Measurements from ENCODE around the gene CPA4. TPM values are rescaled to one million over a fixed set of nuclear protein-coding genes. Genes with fewer than 3 reads are reported as not detected.
"Not testable (repeated sequence)": the region's sequence is repeated elsewhere in the genome, so short reads cannot be mapped to it uniquely, and the experiment has no call there.

CPA4 gene
- total RNA-seq, 1 donor from 2014 or later: not detected

DNA sequence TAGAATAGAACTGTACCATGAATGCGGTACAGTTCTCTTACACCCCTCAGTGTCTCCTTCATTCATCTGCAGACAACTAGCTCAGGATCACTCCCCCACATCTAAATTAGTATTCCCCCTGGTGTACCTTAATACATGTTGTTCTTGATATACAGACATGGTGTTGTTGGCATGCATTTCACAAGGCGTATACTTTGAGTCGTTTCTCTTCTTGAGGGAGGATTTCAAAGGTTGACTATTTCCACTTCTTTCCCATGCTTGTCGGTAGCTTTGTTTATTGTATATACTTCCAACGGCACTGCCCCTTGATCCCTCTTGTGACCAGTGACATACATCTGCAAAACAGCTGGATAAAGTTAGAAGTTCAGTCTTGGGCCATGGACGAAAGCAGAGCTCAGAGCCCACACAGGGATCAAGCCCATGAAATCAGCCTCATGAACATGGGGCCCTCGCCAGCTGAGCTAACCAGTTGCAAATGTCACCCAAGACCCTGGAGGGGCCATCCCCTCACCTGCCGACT, 8.6 kb downstream of the CPA4 start:
- DNase-seq (ENCODE audit: low spot score): no peak

DNA sequence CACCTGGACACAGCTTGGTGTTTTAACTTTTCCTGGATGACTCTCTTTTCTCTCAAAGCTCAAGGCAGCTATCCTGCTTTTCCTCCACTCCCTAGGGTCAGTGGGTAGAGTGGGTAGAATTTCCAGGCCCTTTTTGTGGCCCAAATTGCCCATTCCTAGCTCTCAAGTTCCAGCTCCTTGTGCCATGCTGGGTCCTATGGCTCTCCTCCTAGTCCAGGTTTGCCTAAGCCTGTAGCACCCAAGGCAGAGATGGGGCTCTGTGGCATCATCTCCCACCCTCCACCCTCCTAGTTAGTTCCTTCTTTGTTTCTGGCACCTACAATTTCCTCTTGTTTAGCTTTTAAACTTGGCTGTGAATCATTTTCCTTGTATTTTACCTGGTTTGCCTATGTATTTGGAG, 9.7 kb downstream of the CPA4 start:
- DNase-seq (ENCODE audit: low spot score): no peak

DNA sequence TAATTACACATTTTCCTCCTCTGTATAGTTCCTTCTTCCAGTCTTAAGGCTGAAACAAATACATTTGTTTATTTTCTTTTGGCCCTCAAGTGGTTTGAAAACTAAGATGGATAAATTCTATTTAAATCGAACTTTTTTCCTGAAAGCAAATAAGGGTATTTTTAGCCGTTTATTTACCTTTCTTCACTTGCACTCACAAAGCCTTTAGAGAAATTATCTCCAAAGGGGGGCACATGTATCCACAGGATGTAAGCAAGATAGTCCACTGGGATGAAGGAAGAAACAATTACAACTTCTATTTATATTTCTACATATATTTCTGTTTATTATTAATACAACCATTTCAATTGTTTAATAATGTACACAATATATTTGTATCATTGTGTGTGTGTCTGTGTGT, 10.2 kb downstream of the CPA4 start:
- no peak for DNase-seq (ENCODE audit: low spot score)

DNA sequence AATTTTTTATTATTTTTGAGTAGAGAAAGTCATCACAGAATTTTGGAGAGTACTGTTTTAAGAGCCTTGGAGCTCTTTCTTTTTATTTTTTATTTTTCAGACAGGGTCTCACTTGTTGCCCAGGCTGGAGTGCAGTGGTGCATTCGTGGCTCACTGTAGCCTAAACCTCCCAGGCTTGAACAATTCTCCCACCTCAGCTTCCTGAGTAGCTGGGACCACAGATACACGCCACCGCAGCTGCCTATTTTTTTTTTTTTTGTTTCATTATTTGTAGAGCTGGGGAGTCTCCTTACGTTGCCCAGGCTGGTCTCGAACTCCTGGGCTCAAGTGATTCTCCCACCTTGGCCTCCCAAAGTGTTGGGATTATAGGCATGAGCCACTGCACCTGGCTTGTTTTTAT, 10.6 kb downstream of the CPA4 start:
- DNase-seq (ENCODE audit: low spot score): no peak

DNA sequence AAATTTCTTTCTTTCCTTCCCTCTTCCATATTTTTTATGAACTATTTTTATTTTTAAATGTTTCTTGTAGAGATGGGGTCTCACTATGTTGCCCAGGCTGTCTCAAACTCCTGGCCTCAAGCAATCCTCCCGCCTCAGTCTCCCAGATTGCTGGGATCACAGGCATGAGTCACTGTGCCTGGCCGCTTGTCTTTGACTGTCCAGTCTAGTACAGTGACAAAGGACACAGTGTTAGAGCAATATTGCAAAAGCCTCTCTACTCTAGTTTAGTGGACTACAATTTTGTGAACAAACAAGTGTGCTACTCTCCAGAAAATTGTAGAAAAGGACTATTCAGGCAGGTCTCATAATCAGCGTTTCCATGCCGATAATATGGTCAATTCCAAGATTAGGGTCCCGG, 11.0 kb downstream of the CPA4 start:
- DNase-seq (ENCODE audit: low spot score): no peak

DNA sequence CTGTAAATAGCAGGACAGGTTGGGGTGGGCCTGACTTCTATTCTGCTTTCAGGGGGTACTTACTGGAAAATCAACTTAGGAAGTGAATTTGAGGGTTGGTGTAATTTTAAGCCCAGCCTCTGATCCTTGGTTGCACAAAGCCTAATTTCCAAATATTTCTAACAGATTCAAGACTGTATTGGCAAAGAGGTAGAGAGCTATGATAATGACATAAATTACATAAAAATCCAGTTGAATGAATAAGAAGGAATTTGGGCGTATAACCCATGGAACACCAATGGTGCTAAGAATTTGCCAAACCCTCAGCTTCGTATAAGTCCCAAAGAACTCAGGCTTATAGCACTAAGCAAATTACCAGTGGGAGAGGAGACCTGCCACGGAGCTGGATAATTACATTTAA, 11.9 kb downstream of the CPA4 start:
- DNase-seq (ENCODE audit: low spot score): no peak

DNA sequence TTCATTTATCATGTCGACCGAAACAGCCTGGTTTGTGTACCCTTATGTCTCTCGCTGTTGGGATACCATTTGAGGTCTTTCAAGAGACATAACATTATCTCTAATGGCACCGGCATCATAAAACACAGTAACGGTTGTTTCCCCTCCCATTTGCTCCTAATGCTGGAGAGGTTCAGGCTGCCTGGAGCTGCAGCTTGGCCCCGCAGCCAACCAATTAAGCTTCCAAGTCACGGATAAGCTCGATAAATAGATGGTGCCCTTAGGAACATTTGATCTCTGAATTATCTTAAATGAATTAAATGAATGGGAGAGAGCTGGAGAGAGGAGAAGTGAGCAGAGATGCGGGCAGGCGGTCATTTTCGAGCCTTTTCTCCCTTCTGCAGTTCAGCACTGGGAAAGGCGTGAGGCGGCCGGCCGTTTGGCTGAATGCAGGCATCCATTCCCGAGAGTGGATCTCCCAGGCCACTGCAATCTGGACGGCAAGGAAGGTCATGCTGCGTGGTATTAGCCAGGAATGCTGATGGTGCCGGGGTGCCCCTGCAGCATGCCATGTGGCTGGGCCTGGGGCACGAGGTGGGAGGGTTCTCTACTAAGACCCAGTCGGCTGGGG, 12.6 kb downstream of the CPA4 start:
- no peak for DNase-seq (ENCODE audit: low spot score)

DNA sequence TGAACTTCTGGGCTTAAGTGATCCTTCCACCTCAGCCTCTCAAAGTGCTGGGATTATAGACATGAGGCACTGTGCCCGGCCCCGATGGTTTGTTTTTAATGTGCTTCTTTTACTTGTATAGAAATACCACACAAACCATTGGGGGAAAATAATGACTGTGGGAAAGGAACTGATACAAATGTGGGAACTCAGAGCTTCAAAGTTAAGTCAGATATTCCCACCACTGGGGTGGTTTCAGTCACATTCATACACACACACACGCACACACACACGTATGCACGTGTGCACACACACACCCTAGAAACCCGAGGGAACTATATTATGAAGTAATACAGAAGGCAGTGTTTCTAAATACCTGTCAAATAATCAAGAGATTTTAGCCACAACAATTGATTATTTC, 17.0 kb downstream of the CPA4 start:
- no peak for DNase-seq (ENCODE audit: low spot score)

DNA sequence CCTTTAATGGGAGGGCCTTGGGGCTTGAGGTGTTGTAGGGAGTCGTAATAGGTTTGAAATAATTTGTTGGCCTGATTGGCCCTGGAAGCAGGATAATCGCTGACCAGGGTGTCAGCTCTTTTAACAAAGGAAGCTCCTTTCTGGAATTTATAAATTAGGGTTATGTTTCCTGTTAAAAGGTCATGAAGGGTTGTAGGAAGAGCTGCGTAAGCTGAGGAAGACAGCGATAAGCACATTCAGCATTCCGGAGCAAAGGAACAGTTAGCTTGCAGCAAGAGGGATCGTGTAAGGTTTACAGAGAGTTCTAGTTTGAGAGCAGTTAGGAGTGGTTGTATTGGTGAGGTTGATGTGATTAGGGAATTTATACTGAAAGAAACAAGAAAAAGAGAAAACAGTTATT, 21.3 kb downstream of the CPA4 start:
- no peak for DNase-seq (ENCODE audit: low spot score)

DNA sequence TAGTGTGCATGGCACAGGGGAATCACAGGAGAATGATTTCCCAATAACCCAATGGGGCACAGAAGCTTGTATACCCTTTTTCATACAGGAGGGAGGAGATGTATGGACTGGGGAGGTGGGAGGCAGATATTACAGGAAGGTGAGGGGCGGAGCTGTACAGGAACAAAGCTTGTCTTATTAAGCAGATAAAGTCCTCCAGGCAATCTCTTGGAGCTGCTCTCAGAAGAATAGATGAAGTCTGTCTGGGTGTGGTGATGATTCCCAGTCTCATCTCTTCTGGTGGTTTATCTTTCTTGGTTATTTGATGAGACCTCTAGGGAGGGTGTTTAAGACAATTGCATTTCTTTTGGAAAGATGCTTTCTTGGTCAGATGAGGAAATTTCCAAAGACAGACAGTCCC, 26.6 kb downstream of the CPA4 start:
- DNase-seq (ENCODE audit: low spot score): no peak

DNA sequence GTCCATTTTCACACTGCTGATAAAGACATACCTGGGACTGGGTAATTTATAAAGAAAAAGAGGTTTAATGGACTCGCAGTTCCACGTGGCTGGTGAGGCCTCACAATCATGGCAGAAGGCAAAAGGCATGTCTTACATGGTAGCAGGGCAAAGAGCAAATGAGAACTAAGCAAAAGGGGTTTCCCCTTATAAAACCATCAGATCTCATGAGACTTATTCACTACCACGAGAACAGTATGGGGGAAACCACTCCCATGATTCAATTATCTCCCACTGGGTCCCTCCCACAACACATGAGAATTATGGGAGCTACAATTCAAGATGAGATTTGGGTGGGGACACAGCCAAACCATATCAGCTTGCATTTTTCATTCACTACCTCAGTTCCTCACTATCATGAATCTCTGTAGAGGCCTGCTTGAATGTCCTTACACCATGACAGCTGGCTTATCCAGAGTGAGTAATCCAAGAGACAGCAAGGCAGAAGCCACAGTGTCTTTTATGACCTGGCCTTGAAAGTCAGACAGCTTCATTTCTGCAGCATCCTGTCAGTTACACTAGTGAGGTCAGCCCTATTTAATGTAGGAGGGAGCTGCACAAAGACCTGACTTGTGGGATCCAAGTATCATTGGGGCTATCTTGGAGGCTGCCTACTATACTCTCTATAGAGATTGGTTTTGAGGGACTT, 28.7 kb downstream of the CPA4 start:
- DNase-seq (ENCODE audit: low spot score): not testable (repeated sequence)

DNA sequence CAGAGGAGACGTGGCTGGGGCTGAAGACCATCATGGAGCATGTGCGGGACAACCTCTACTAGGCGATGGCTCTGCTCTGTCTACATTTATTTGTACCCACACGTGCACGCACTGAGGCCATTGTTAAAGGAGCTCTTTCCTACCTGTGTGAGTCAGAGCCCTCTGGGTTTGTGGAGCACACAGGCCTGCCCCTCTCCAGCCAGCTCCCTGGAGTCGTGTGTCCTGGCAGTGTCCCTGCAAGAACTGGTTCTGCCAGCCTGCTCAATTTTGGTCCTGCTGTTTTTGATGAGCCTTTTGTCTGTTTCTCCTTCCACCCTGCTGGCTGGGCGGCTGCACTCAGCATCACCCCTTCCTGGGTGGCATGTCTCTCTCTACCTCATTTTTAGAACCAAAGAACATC, 29.7 kb downstream of the CPA4 start:
- DNase-seq (ENCODE audit: low spot score): no peak

DNA sequence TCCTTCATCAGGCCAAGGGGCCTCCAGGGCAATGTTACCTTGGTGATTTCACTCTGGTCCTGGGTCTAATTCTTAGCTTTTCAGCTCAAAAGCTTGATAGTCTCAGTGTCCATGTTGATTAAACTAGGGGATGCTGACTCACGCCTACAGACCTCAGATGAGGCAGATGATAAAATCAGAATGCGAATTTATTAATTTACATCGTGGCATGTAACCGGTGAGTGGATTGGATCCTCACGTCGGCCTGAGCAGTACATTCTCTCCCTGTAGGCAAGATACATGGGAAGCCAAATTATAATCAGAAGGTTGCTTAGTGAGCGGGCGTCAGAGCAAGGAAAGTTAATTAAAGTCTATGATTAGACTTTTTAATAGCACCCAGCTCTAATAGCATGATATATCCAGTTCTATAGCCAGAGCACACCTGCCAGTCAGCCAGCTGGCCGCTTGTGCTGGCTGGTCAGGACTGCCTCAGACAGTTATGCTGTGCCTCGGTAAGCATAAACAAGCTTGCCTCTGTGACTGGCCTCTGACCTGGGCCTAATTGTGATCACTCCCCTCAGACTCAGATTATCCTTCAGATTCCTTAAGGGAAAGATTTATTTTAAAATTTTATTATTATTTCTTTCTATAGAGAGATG, 31.5 kb downstream of the CPA4 start:
- DNase-seq (ENCODE audit: low spot score): no peak

DNA sequence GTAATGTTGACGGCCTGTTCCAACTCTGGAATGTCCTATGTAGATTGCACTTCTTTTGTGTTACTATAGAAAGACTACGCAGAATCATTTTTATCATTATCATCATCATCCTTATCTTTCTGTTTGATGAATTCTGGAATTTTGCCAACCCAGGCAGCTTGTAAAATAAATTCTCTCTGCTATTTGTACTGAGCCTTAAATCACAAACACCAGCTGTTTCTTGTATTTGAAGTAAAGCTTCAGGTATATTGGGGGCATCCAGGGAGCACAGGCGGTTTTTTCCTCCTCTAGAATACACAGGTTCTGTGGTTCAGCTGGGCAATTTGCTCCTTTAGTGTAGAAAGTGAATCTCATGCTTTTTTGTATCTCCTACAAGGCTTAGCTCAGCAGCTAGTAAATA, 36.7 kb downstream of the CPA4 start:
- DNase-seq (ENCODE audit: low spot score): no peak

DNA sequence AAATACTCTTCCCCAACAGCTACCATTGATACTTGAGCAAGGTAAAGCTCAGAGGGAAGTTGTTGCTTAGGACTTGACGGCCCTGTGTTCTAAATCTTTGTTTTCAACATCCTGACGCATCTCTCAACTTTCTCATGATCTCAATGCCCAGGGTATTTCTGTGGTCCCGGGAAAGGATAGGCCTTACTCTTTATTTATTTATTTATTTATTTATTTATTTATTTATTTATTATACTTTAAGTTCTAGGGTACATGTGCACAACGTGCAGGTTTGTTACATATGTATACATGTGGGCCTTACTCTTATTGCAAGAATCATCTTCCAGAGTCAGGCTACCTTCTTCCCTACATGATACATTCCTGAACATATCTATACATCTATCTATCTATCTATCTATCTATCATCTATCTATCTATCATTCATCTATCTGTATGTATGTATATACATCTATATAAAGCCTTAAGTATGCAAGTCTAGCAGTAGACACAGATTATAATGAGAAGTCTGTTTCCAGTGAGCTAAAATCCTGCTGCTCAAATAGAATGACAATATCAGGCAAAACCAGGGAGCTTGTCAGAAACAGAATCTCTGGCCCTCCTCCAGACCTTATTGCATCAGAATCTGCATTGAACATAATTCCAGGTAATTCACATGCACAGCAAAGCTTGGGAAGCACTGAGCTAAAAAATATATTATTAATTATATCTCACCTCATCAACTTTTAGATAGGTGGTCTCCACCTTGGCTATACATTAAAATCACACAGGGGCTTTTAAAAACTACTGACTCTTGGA, 39.5 kb downstream of the CPA4 start:
- DNase-seq (ENCODE audit: low spot score): no peak

DNA sequence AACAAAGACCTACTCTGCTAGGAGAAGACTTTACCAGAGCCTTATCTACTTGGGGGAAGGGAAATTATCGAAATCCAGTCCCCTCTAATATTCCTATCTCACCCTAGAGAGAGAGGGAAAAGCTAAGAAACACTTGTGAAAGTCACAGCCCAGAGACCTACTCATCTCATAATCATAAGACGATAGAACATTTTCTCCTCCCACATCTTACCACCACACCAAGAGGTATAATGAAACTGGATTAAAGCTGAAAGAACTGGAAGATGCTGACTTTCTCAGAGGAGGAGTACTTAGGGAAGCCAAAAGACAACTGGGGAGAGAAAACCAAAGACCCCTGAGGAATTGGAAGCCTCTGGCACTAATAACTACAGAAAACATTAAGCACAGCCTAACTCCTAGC, 40.9 kb downstream of the CPA4 start:
- no peak for DNase-seq (ENCODE audit: low spot score)

DNA sequence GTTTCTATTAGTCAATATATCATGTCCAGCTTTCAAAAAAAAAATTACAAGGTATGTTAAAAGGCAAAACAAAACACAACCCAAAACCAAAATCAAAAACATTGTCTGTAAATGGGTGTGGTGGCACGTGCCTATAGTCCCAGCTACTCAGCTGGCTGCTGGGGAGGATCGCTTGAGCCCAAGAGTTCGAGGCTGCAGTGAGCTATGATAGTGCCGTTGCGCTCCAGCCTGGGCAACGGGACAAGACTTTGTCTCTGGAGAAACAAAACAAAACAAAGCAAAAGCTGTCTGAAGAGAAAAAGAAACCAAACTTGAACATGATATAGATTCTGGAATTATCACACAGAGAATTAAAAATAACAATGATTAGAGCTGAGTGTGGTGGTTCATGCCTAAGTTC, 41.3 kb downstream of the CPA4 start:
- no peak for DNase-seq (ENCODE audit: low spot score)

DNA sequence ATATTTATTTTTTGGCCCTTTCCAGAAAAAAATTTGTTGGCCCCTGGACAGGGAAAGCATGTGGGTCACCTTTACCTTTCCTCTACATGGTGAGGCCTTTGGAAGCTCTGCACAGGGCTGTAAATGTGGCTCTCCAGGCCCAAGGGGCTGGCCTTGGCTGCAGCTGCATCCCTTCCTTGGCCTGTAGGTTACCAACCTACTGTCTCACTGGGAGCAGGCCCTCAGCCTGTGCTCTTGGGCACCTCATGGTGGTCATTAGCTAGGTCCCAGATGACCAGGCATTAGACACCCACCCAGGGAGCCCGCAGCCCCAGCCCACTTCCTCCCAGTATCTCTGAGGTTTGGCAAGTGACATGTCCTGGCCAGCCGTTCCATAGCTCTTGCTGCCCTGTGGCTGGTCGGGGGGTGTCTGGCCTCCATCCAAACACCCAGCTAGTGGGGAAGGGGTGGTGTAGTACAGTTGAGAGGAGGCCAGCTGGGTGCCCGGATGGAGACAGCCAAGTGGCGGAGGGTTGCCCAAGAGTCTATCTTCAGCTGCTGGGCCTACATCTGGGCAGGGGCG, 44.5 kb downstream of the CPA4 start:
- no peak for DNase-seq (ENCODE audit: low spot score)

DNA sequence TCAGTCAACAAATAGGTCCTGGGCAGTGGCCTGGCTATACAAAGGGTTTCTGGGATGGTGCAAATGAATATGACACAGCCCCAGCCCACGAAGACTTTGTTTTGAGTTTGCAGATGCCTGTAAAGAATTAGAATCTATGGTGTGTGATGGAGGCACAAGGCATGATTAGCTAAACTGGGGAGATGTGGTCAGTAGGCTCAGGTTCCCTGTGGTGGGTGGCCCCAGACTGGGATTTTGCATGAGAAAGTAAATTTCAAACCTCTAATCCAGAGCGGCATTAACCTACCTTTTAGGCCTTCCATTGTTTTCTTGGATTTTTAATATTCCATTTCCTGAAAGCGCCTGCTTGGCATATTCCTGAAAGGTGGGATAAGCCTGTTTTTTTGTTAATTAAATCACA, 45.3 kb downstream of the CPA4 start:
- DNase-seq (ENCODE audit: low spot score): no peak

DNA sequence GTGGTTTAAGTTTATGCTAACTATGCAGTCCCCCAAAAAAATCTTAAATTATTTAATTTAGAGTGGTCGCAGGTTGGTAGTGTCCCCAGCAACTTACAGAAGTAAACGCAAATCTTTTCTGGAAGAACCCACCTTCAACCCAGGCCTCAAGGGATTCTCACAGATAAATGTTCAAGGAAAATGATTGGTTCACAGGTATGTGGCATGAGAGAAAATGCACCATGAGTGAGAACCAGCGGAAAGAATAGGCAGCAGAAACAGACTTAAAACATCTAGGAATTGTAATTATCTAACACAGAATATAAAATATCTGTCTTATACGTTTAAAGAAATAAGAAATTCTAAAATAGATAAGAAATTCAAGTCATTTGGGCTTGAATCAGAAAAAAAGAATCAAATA, 48.9 kb downstream of the CPA4 start:
- no peak for DNase-seq (ENCODE audit: low spot score)

DNA sequence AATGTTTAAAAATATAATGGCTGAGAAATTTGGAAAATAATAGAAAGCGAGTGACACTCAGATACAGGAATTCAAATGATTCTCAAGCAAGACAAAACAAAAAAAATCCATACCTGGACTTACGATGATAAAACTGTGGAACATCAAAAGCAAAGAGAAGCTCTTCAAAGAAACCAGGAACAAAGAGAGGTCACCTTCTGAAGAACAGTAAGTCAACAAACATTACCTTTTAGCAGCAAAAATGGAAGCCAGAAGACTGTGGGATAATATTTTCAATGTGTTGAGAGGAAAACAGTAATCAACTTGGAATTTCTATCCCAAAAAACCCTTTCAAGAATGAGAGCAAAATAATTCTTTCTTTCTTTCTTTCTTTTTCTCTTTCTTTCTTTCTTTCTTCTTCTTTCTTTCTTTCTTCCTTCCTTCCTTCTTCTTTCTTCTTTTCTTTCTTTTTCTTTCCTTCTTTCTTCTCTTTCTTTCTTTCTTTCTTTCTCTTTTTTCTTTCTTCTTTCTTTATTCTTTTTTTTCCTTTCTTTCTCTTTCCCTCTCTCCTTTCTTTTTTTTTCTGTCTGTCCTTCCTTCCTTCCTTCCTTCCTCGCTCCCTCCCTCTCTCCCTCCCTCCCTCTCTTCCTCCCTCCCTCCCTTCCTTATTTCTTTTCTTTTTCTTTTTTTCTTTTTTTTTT, 49.9 kb downstream of the CPA4 start:
- no peak for DNase-seq (ENCODE audit: low spot score)

Measured in ureter (tissue), 1 donor.